Mucosa of gallbladder (tissue), 1 donor: Measurements from ENCODE around the gene MPL. TPM values are rescaled to one million over a fixed set of nuclear protein-coding genes. Genes with fewer than 3 reads are reported as not detected.

ENCODE experiments used
- DNase-seq: peaks from one replicate; pipeline ENCODE4 v3.0.0-alpha.2; 2020; ENCODE audit warnings: low spot score
- total RNA-seq: library from RNA; stranded (reverse); gene quantifications from one replicate; pipeline ENCODE4 v1.2.1, GENCODE V29; 2021
- donor health status: DM: no; HTN: no; CAD: no.

MPL gene
- total RNA-seq, 1 donor from 2014 or later = not detected

GRCh38 chr1:43325381-43325780 is 12.2 kb upstream of the MPL start:
- DNase-seq = no peak

DNA sequence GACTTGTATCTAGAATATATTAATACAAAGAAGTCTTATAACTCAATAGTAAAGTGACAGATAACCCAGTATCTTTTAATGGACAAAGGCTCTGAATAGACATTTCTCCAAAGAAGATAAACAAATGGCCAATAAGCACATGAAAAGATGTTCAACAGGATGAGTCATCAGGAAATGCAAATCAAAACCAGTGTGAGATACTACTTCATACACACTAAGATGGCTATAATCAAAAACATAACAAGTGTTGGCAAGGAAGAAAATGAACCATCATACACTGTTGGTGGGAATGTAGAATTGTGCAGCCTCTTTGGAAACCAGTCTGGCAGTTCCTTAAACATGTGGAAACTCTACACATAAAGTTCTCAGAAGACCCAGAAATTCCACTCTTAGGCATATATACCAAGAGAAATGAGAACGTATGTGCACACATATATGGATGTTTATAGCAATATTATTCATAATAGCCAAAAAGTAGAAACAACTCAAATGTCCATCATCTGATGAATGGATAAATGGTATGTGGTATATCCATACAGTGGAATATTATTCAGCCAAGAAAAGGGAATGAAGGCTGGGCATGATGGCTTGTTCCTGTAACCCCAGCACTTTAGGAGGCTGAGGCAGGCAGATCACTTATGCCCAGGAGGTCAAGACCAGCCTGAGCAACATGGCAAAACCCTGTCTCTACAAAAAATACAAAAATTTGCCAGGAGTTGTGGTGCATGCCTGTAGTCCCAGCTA is 9.9 kb upstream of the MPL start:
- no peak for DNase-seq

DNA sequence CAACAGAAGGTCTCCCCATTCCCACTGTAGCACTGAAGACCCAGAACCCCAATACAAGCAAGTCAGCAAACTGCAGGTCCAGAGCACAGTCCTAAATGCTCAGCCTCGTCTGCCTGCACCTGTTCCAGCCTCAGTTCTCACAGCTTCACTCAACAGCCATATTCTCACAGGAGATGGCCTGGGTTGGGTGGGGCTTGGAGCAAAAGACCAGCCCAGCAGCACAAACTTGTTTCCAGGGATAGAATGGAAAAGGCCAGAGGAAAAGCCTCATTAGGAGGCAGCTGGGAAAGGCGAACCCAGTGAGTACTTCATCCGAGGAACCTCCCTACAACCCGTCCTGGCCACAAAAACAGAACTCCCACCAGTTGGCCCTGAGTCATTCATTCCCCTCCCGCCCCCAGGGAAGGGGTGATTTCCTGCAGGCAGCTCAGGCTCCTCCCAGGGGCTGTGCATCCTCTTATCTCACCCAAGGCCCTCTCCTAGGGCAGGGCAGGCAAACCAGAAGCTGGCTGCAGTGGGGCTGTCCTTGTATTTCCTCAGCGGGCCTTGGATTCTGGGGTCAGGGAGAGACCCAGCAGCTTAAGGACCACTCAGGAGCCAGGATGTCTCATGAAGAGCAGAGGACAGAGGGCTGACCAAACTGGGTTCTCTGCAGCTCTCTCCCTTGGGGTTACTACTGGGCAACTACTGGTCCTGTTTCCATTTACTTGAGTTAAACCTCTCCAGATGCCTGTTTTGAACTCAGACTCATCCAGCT is 7.4 kb upstream of the MPL start:
- peak; percentile 20 for DNase-seq

DNA sequence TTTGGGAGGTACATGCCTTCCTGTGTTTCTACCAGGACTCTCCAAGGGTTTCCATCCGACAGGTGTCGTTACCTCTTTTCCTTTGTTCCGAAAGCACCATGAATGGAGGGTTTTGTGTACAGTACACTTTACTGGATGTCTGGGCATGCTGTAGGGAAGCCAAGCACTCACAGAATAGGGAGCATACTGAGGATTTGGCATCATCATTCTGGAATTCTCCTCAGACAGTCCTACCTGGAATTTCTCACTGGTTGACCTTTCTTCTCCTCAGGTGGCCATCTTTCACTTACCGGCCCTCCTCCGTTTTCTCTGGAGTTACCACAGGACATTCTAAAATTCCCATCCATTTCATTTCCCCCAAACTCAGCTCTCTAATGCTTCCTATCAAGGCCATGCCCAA is 5.9 kb upstream of the MPL start:
- DNase-seq = no peak

DNA sequence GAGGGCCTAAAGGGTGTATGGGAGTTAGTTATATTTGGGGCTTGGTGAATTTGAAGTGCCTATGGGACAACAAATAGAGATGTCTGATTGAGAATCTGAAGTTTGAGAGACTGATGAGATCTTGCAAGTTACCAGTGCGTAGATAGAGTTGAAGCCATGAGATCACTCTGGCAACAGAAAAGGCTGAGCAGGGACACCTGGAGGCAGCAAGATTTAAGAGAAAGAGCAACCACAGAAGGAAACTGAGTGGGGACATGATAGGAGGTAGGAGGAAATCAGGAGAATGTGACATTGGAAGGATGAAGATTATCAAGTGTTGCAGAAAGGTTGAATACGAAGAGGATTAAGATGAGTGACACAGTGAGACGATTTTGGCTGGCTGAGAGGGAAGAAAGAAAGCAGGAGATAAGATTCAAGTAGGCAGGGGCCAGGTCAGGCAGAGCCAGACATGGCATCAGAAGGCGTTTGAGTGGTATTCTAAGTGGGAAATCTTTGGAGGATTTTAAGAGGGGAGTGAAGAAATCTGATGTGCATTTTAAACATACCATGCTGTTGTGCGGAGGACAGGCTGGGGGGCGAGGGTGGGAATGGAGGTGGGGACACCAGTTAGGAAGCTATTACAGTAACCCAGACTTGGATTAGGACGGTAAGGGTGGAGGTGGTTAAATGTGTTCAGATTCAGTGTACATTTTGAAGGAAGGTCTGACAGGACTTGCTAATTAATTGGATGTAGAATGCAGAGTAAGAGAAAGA is 3.0 kb upstream of the MPL start:
- DNase-seq = no peak

GRCh38 chr1:43338001-43338400 is 383 bp downstream of the MPL start:
- no peak for DNase-seq

- DNase-seq = no peak
Observed at GRCh38 chr1:43339584-43340232, 2.1 kb downstream of the MPL start.

DNA sequence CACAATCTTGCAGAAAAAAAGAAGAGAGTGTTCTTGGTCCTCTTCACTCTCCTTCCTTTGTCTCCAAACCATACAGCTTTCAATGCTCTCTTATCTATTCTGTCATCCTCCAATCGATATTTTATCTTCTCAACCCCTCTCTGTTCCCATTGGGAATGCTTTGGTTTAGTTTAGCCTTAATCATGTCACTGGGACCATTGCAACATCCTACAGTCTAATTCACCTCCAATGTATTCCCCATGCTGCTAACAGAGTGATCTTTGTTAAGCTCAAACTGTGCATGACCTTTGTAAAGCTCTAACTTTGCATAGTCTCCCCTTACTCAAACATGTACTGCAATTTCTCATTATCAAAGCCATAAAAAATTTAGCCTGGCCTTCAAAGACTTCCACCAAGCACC is 2.9 kb downstream of the MPL start:
- no peak for DNase-seq

DNA sequence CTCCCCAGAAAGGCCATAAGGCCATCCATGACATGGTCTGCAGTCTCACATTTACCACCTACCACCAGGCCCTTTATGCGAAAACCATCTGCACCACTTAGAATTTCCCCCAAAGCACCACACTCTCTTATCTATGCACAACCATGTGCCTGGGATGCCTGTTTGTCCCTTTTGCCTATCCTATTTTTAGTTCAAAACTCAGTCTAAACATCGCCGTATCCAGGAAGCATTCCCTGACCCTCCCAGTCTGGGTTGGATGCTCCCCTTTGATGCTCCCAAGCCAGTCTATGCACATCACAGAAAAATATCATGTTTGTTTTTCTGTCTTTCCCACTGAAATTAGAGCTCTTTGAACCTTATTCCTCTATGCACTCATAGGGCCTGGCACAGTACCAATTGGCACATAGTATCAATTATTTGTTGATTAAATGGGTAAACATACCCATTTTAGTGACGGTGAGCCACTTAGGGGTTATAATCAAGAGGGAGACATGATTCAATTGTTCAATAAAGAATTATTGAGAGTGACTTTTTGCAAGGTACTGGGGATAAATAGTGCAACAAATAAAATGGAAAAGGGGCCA is 6.7 kb downstream of the MPL start:
- DNase-seq = no peak

- DNase-seq = peak; percentile 23
Observed at GRCh38 chr1:43345120-43345519, 7.5 kb downstream of the MPL start.

GRCh38 chr1:43346636-43347035 is 9.0 kb downstream of the MPL start:
- no peak for DNase-seq

GRCh38 chr1:43348343-43348808 is 10.8 kb downstream of the MPL start:
- DNase-seq = no peak

- DNase-seq = peak; percentile 87
Observed at GRCh38 chr1:43348809-43349593, 11.4 kb downstream of the MPL start.

DNA sequence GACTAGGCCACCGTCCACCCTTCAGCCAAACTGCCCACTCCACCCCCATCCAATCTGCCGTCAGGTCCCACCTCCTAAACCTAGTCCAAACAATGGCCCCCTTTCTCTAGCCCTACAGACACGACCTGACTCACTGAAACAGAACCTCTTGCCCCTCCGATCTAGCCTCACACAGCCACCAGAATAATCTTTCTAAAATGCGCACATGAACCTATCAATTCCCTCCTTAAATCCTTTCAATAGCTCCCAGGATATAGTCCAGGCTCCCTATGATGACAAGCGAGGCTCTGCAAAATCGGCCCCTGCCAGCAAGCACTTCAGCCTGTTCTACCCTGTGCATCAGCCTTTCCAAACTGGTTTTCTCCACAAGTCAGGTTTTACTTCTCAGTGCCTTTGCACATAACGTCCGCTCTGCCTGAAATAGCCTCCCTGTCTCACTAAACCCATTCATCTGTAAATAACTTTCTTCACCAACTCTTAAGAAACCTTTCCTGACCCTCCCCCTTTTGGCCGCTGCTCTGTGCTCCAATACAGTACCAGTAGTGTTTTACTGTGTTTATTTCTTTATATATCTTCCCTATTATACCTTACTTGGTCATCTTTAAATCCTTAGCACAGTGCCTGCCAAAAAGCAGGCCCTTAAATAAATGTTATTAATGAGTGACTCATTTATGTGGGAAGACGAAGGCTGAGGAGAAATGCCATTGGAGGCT is 12.1 kb downstream of the MPL start:
- no peak for DNase-seq

GRCh38 chr1:43350976-43351375 is 13.4 kb downstream of the MPL start:
- DNase-seq = no peak

DNA sequence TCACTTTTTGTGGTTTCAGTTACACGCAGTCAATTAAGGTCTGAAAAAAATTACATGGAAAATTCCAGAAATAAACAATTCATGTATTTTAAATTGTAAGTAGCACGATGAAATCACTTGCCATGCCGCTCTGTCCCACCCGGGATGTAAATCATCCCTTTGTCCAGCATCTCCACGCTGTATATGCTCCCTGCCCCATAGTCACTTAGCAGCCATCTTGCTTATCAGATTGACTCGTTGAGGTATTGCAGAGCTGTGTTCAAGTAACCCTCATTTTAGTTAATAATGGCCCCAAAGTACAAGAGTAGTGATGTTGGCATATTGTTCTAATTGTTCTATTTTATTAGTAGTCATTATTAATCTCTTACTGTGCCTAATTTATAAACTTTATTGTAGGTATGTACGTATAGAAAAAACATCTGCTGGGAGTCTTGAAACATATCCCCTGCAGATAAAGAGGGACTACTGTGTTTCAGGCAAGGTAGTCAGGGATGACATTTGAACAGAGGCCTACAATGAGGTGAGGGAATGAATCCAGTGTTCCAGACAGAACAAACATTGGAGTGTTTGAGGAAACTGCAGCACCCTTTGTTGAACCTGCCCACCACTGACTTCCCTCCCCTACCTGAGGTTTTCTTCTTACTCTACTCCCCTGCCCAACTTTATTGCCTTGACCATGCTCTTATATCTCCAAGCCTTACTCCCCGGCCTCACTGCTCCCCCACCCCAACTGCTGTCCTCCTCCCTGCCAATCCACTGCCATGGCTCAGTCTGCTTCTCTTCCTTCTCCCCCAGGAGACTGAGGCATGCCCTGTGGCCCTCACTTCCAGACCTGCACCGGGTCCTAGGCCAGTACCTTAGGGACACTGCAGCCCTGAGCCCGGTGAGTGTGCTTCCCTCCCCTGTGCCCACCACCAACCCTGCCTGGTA is 14.1 kb downstream of the MPL start:
- no peak for DNase-seq

DNA sequence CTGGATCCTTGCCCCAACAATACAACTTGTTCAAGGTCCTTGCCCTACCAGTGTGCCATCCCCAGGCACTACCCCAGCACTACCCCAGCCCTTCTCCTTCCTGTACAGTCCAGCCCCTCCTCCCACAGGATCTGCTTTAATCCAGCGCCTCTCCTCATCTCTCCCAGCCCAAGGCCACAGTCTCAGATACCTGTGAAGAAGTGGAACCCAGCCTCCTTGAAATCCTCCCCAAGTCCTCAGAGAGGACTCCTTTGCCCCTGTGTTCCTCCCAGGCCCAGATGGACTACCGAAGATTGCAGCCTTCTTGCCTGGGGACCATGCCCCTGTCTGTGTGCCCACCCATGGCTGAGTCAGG is 14.7 kb downstream of the MPL start:
- no peak for DNase-seq

GRCh38 chr1:43352881-43353280 is 15.3 kb downstream of the MPL start:
- DNase-seq = no peak

DNA sequence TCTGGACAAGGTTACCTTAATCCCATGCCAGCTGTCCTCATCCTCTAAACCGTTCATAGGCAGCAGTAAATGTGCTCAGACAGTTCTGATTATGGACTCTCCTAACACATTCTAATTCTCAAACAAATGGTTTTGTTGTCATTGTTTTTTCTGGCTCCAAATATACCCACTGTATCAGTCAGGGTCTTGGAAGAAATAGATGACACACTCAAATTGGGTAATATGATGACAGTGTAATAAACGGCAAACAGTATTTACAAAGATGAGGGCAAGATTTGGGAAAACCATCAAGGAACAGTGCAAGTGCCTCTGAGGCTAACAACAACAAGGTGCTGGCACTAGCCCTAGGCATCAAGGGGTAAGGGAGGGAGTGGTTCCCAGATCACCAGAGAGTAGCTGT is 16.9 kb downstream of the MPL start:
- no peak for DNase-seq
